HFF-Myc (cell line): ENCODE measurements around the gene CORO2B.

ENCODE experiments used
- DNase-seq: peaks from one replicate; pipeline ENCODE4 v3.0.0-alpha.2; 2011; ENCODE audit warnings: low read depth; ENCODE audit errors: extremely low read depth
- H3K4me3 ChIP-seq: replicated peaks from 2 replicates; pipeline ENCODE4 v1.5.1; 2011; ENCODE audit warnings: low read depth, mild to moderate bottlenecking, control low read depth, low read length
- CTCF ChIP-seq: IDR thresholded peaks from 2 replicates; pipeline ENCODE4 v1.5.1; 2012; ENCODE audit warnings: mild to moderate bottlenecking, low read depth, low read length, control low read depth; ENCODE audit errors: missing control alignments

CORO2B gene

GRCh38 chr15:68550004-68550403 is 28.8 kb upstream of the CORO2B start:
- no peak for DNase-seq
- no peak overlapping the region for H3K4me3 ChIP-seq
- TF ChIP-seq CTCF = no peak

- peak; percentile 89 for TF ChIP-seq CTCF
- DNase-seq = no peak
- H3K4me3 ChIP-seq = no peak overlapping the region
Measured at GRCh38 chr15:68550498-68551295, 28.1 kb upstream of the CORO2B start.

GRCh38 chr15:68551296-68551635 is 27.5 kb upstream of the CORO2B start:
- no peak for DNase-seq
- TF ChIP-seq CTCF = no peak
- H3K4me3 ChIP-seq = no peak overlapping the region

GRCh38 chr15:68552344-68552743 is 26.4 kb upstream of the CORO2B start:
- no peak for TF ChIP-seq CTCF
- DNase-seq = no peak
- H3K4me3 ChIP-seq = no peak overlapping the region

GRCh38 chr15:68552773-68553172 is 26.0 kb upstream of the CORO2B start:
- TF ChIP-seq CTCF = no peak
- H3K4me3 ChIP-seq = no peak overlapping the region
- no peak for DNase-seq

- no peak for DNase-seq
- no peak overlapping the region for H3K4me3 ChIP-seq
- no peak for TF ChIP-seq CTCF
Measured at GRCh38 chr15:68553314-68553993, 25.3 kb upstream of the CORO2B start.
